SK-N-SH (cell line): ENCODE results near the gene WSB2.

ENCODE experiments used
- FOXM1 ChIP-seq: IDR thresholded peaks from 2 replicates; pipeline ENCODE4 v1.4.0; 2012; ENCODE audit warnings: low read depth, mild to moderate bottlenecking
- POLR2AphosphoS5 ChIP-seq: IDR thresholded peaks from 2 replicates; pipeline ENCODE4 v1.6.1; 2012; ENCODE audit warnings: low read depth, low read length
- SMC3 ChIP-seq: IDR thresholded peaks from 2 replicates; pipeline ENCODE4 v1.6.1; 2012; ENCODE audit warnings: low read depth, low read length, improper control_type of control experiment

DNA sequence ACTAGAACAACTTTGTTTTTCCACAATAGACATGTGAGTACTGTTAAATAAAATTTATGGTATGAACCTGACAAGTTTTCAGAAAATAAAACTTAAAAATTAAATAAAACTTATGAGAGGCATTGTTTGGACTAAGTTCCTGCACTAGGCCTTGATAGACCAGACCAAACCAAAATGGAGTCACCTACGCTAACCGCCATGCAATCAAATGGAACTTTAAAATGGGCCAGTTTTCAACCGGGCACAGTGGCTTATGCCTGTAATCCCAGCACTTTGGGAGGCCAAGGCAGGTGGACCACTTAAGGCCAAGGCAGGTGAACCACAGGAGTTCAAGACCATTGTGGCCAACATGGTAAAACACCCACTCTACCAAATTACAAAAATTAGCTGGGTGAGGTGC lies 49.6 kb downstream of the WSB2 start:
- no peak for TF ChIP-seq FOXM1
- no peak for TF ChIP-seq POLR2AphosphoS5
- TF ChIP-seq SMC3 = no peak
